PC-3 (cell line): ENCODE measurements around the gene C1QTNF9. TPM values are rescaled to one million over a fixed set of nuclear protein-coding genes. Genes with fewer than 3 reads are reported as not detected.
A peak's percentile ranks its signal among the peaks of the same experiment; 100 is the strongest.
"Not testable (repeated sequence)": the region's sequence is repeated elsewhere in the genome, so short reads cannot be mapped to it uniquely, and the experiment has no call there.

Experiments
- ATAC-seq: fragments of 200-7000 bp; cut with Tn5 transposase; 2 replicates; pipeline ENCODE4 v1.9.1; 2020; ENCODE audit warnings: mild to moderate bottlenecking, moderate library complexity
- Bru-seq: library from RNA; stranded (reverse); fragments of 400-500 nt; gene quantifications from one replicate; lab custom pipeline; 2021; lab: Mats Ljungman, UMichigan
- BruChase-seq, 2 experiments: library from RNA; stranded (reverse); fragments of 400-500 nt; gene quantifications; one replicate each; lab custom pipeline; 2021; lab: Mats Ljungman, UMichigan
- BruUV-seq: library from RNA; stranded (reverse); fragments of 400-500 nt; replicated peaks from 2 replicates; lab custom pipeline; 2021; lab: Mats Ljungman, UMichigan
- CTCF ChIA-PET: fragments of 300-600 bp; sonication (Branson Sonifier 250); formaldehyde crosslinking; loops from one replicate; lab custom pipeline; 2022; ENCODE audit warnings: antibody characterized with exemption; lab: Charles Lee
- POLR2A ChIA-PET: fragments of 300-600 bp; sonication (Branson Sonifier 250); formaldehyde crosslinking; loops from one replicate; lab custom pipeline; 2022; ENCODE audit warnings: antibody characterized with exemption; ENCODE audit not compliant: unreplicated experiment; lab: Charles Lee
- DNase-seq: peaks from one replicate; pipeline ENCODE4 v3.0.0-alpha.2; 2015
- H2AFZ ChIP-seq: fragments of 300-600 bp; sonication (generic); 2 replicates; pipeline ENCODE4 v1.6.0; 2016; ENCODE audit warnings: antibody characterized with exemption, low read length
- H3F3A ChIP-seq: fragments of 300-600 bp; sonication (generic); one replicate; pipeline ENCODE4 v1.6.0; 2017; ENCODE audit warnings: antibody characterized with exemption, low read length, control low read depth, mild to moderate bottlenecking; ENCODE audit not compliant: unreplicated experiment
- H3K27ac ChIP-seq: fragments of 300-600 bp; sonication (generic); 2 replicates; pipeline ENCODE4 v1.5.1; 2016; ENCODE audit warnings: mild to moderate bottlenecking, low read length
- H3K27me3 ChIP-seq: fragments of 300-600 bp; sonication (generic); 2 replicates; pipeline ENCODE4 v1.6.1; 2016; ENCODE audit warnings: low read length, mixed read lengths
- H3K36me3 ChIP-seq: fragments of 300-600 bp; sonication (generic); 2 replicates; pipeline ENCODE4 v1.6.1; 2016; ENCODE audit warnings: low read depth, mixed run types, low read length, mixed read lengths
- H3K4me1 ChIP-seq: fragments of 300-600 bp; sonication (generic); 2 replicates; pipeline ENCODE4 v1.5.1; 2016; ENCODE audit warnings: low read length; ENCODE audit not compliant: insufficient read depth
- H3K4me2 ChIP-seq: fragments of 300-600 bp; sonication (generic); 2 replicates; pipeline ENCODE4 v1.6.0; 2016; ENCODE audit warnings: low read length
- H3K4me3 ChIP-seq: fragments of 300-600 bp; sonication (generic); 2 replicates; pipeline ENCODE4 v1.5.1; 2016; ENCODE audit warnings: mild to moderate bottlenecking, low read length, mixed read lengths
- H3K79me2 ChIP-seq: fragments of 300-600 bp; sonication (generic); 2 replicates; pipeline ENCODE4 v1.6.1; 2017; ENCODE audit warnings: low read length, mixed read lengths
- H3K9ac ChIP-seq: fragments of 300-600 bp; sonication (generic); 2 replicates; pipeline ENCODE4 v1.6.0; 2016; ENCODE audit warnings: mild to moderate bottlenecking, low read length
- H3K9me2 ChIP-seq: fragments of 300-600 bp; sonication (generic); replicated peaks from 2 replicates; pipeline ENCODE4 v1.6.1; 2016; ENCODE audit warnings: mixed run types, low read length, mixed read lengths
- H3K9me3 ChIP-seq: fragments of 300-600 bp; sonication (generic); 2 replicates; pipeline ENCODE4 v1.6.1; 2016; ENCODE audit warnings: low read length, mixed read lengths
- H4K20me1 ChIP-seq: fragments of 300-600 bp; sonication (generic); 2 replicates; pipeline ENCODE4 v1.6.1; 2016; ENCODE audit warnings: low read length, mixed read lengths
- CTCF ChIP-seq: fragments of 300-600 bp; sonication (generic); conservative IDR thresholded peaks from 2 replicates; pipeline ENCODE4 v1.5.1; 2017; ENCODE audit warnings: antibody characterized with exemption, low read depth, mild to moderate bottlenecking, low read length
- EZH2 ChIP-seq: fragments of 300-600 bp; sonication (generic); IDR thresholded peaks from one replicate; pipeline ENCODE4 v1.6.1; 2017; ENCODE audit warnings: antibody characterized with exemption, mild to moderate bottlenecking, low read length; ENCODE audit not compliant: unreplicated experiment
- EZH2phosphoT487 ChIP-seq: fragments of 300-600 bp; sonication (generic); IDR thresholded peaks from 2 replicates; pipeline ENCODE4 v1.6.1; 2018; ENCODE audit warnings: mild to moderate bottlenecking, antibody characterized with exemption, low read length, borderline replicate concordance
- intact Hi-C: fragments of 100-400 bp; cut with micrococcal nuclease; formaldehyde crosslinking; loops from 2 replicates; pipeline ENCODE4 v1.9.0; 2023
- long read RNA-seq: library from polyadenylated mRNA; unstranded; transcript quantifications from one replicate; pipeline ENCODE4 v2.0.0, GENCODE V29; 2021; ENCODE audit not compliant: unreplicated experiment
- total RNA-seq: library from RNA; depleted of rRNA; stranded (reverse); fragments of >200 nt; gene quantifications from 2 replicates; pipeline ENCODE4 v1.2.3, GENCODE V29; 2014; rRNA removed

C1QTNF9 gene
- total RNA-seq (0.11 TPM in 1 of 2 replicates, not detected in the other), Bru-seq, nascent RNA (percentile 23 among the genes with signal in this experiment), BruChase-seq, experiment 1, labeled RNA remaining after a 6-hour chase (percentile 34 among the genes with signal in this experiment), BruChase-seq, experiment 2, labeled RNA remaining after a 2-hour chase (percentile 34 among the genes with signal in this experiment)
- long read RNA-seq, result 0 reads

- intact Hi-C loops, ATAC-seq, POLR2A ChIA-PET, H3K36me3 ChIP-seq, H3F3A ChIP-seq, H3K79me2 ChIP-seq, H4K20me1 ChIP-seq, H3K27ac ChIP-seq, H3K9me3 ChIP-seq, H3K9ac ChIP-seq, CTCF ChIA-PET, H3K4me2 ChIP-seq, BruUV-seq, H3K4me3 ChIP-seq, H3K9me2 ChIP-seq, H3K27me3 ChIP-seq, H2AFZ ChIP-seq, DNase-seq: not testable (repeated sequence)
- peaks cover 18% of the 10 kb centered on the region for H3K4me1 ChIP-seq
These were observed at the start of gene C1QTNF9 for GRCh38 chr13:24309300-24309699. Gene C1QTNF9, plus strand, starts transcription at chr13:24309580. Its CDS starts 6,424 bp downstream, at chr13:24316004.

GRCh38 chr13:24261566-24261965 lies 47.8 kb upstream of the C1QTNF9 start:
- Histone ChIP-seq H3K9me3 (no peaks in the 10 kb centered on the region), H3K4me2 (no peak overlapping the region), H3K9ac (no peak overlapping the region), H3K27ac (no peak overlapping the region), H3K27me3 (no peaks in the 10 kb centered on the region), H3F3A (no peaks in the 10 kb centered on the region), H3K9me2 (no peaks in the 10 kb centered on the region), H3K79me2 (no peaks in the 10 kb centered on the region), H3K36me3 (no peaks in the 10 kb centered on the region; the same call in 1 of the 2 replicates), H3K4me1 (no peaks in the 10 kb centered on the region), H4K20me1 (no peaks in the 10 kb centered on the region), H2AFZ (no peak overlapping the region), H3K4me3 (no peak overlapping the region)
- intact Hi-C loops, result no loop called here
- no TSS peak for BruUV-seq
- ChIA-PET CTCF (no interaction called here), POLR2A (no interaction called here)
- TF ChIP-seq EZH2phosphoT487 (no peak), EZH2 (no peak), CTCF (no peak)
- ATAC-seq, result no peak
- no peak for DNase-seq

- Histone ChIP-seq H3K27me3 (no peaks in the 10 kb centered on the region), H3K9me3 (no peaks in the 10 kb centered on the region), H3F3A (no peaks in the 10 kb centered on the region), H2AFZ (no peak overlapping the region), H3K27ac (no peak overlapping the region), H3K4me3 (no peak overlapping the region), H4K20me1 (no peaks in the 10 kb centered on the region), H3K4me1 (no peaks in the 10 kb centered on the region), H3K36me3 (no peaks in the 10 kb centered on the region), H3K9me2 (no peaks in the 10 kb centered on the region), H3K9ac (no peak overlapping the region), H3K4me2 (no peak overlapping the region), H3K79me2 (no peaks in the 10 kb centered on the region)
- POLR2A ChIA-PET, result interaction anchor here (0.6 kb wide), 1 partner anchor 90 kb away, joined by 3 read pairs; no protein-coding TSS in a partner anchor
- no peak for TF ChIP-seq EZH2
- no peak for TF ChIP-seq EZH2phosphoT487
- TF ChIP-seq CTCF, result no peak
- intact Hi-C loops, result no loop called here
- CTCF ChIA-PET, result no interaction called here
- DNase-seq (no peak), ATAC-seq (no peak)
- no TSS peak for BruUV-seq
These were observed 45.7 kb upstream of the C1QTNF9 start for GRCh38 chr13:24263632-24264031.
